Activated CD4-positive, alpha-beta memory T cell treated with anti-CD3 and anti-CD28 coated beads for 36 hours (primary cell): ENCODE data around the gene ZNF700. TPM values are rescaled to one million over a fixed set of nuclear protein-coding genes. Genes with fewer than 3 reads are reported as not detected.
"Not testable (repeated sequence)": the region's sequence is repeated elsewhere in the genome, so short reads cannot be mapped to it uniquely, and the experiment has no call there.

Source experiments
- CTCF ChIA-PET: fragments of 350-600 bp; sonication (Branson Sonifier 250); formaldehyde crosslinking; loops from one replicate; lab custom pipeline; 2021; ENCODE audit warnings: antibody characterized with exemption, inconsistent platforms; lab: Charles Lee
- POLR2A ChIA-PET: fragments of 350-600 bp; sonication (Branson Sonifier 250); formaldehyde crosslinking; loops from one replicate; lab custom pipeline; 2021; ENCODE audit warnings: antibody characterized with exemption; lab: Charles Lee
- DNase-seq: peaks from one replicate; pipeline ENCODE4 v3.0.0-alpha.2; 2020
- H3K27ac Mint-ChIP-seq: one replicate; pipeline ENCODE4 v1.8.0; 2021; ENCODE audit warnings: mixed read lengths
- H3K27me3 Mint-ChIP-seq: one replicate; pipeline ENCODE4 v1.8.0; 2021; ENCODE audit warnings: mixed read lengths
- H3K36me3 Mint-ChIP-seq: one replicate; pipeline ENCODE4 v1.8.0; 2021; ENCODE audit warnings: mixed read lengths
- H3K4me1 Mint-ChIP-seq: one replicate; pipeline ENCODE4 v1.8.0; 2021; ENCODE audit warnings: low read depth, mixed read lengths
- H3K4me3 Mint-ChIP-seq: one replicate; pipeline ENCODE4 v1.8.0; 2021; ENCODE audit warnings: mild to moderate bottlenecking, mixed read lengths
- H3K9me3 Mint-ChIP-seq: one replicate; pipeline ENCODE4 v1.8.0; 2021; ENCODE audit warnings: mixed read lengths
- intact Hi-C: fragments of 100-400 bp; cut with micrococcal nuclease; formaldehyde crosslinking; loops from one replicate; pipeline ENCODE4 v1.15.1; 2023
- total RNA-seq, 2 experiments: library from RNA; stranded (reverse); gene quantifications; one replicate each; pipeline ENCODE4 v1.2.3, GENCODE V29; 2021

Gene ZNF700
- total RNA-seq, 2 experiments from 2014 or later, result 12.9 to 13.0 TPM

- H3K27me3 Mint-ChIP-seq, result no peaks in the 10 kb centered on the region
- ChIA-PET POLR2A (no interaction called here), CTCF (interaction anchor here (1.0 kb wide), 1 partner anchor 149 kb away, joined by 4 read pairs; no protein-coding TSS in a partner anchor)
- no peak overlapping the region for H3K4me3 Mint-ChIP-seq
- intact Hi-C loops, result no loop called here
- peaks cover 86% of the 10 kb centered on the region for H3K9me3 Mint-ChIP-seq
- no peaks in the 10 kb centered on the region for H3K4me1 Mint-ChIP-seq
- no peak for DNase-seq
- no peak overlapping the region for H3K27ac Mint-ChIP-seq
- peaks cover 88% of the 10 kb centered on the region for H3K36me3 Mint-ChIP-seq
Measured at GRCh38 chr19:11942008-11942842, 17.3 kb downstream of the ZNF700 start.

GRCh38 chr19:11942843-11943108 is 17.9 kb downstream of the ZNF700 start:
- H3K9me3 Mint-ChIP-seq, result peaks cover 87% of the 10 kb centered on the region
- ChIA-PET POLR2A (no interaction called here), CTCF (interaction anchor here (1.0 to 1.5 kb wide), 2 partner anchors 46 to 148 kb away, joined by 3 to 4 read pairs; no protein-coding TSS in a partner anchor)
- DNase-seq, result no peak
- H3K36me3 Mint-ChIP-seq, result peaks cover 91% of the 10 kb centered on the region
- intact Hi-C loops, result no loop called here
- H3K4me3 Mint-ChIP-seq, result no peak overlapping the region
- no peak overlapping the region for H3K27ac Mint-ChIP-seq
- H3K4me1 Mint-ChIP-seq, result no peaks in the 10 kb centered on the region
- H3K27me3 Mint-ChIP-seq, result no peaks in the 10 kb centered on the region

- Mint-ChIP-seq H3K27ac (no peak overlapping the region), H3K4me1 (no peaks in the 10 kb centered on the region), H3K27me3 (no peaks in the 10 kb centered on the region), H3K36me3 (peaks cover 96% of the 10 kb centered on the region), H3K4me3 (no peak overlapping the region), H3K9me3 (peaks cover 94% of the 10 kb centered on the region)
- ChIA-PET POLR2A (no interaction called here), CTCF (interaction anchor here (2.4 kb wide), 1 partner anchor 19 kb away, joined by 6 read pairs; no protein-coding TSS in a partner anchor)
- intact Hi-C loops, result no loop called here
- DNase-seq, result no peak
Measured at GRCh38 chr19:11944656-11945055, 19.7 kb downstream of the ZNF700 start.

GRCh38 chr19:11948646-11949045 is 23.7 kb downstream of the ZNF700 start:
- no peak for DNase-seq
- POLR2A ChIA-PET, result no interaction called here
- Mint-ChIP-seq H3K27me3 (no peaks in the 10 kb centered on the region), H3K36me3 (peaks cover 88% of the 10 kb centered on the region), H3K9me3 (peaks cover 94% of the 10 kb centered on the region), H3K27ac (no peak overlapping the region), H3K4me1 (no peaks in the 10 kb centered on the region), H3K4me3 (no peak overlapping the region)
- intact Hi-C loops, result no loop called here
- CTCF ChIA-PET, result interaction anchor here (1.2 kb wide), 1 partner anchor 193 kb away, joined by 5 read pairs; no protein-coding TSS in a partner anchor

GRCh38 chr19:11949201-11949600 is 24.3 kb downstream of the ZNF700 start:
- Mint-ChIP-seq H3K9me3 (peaks cover 92% of the 10 kb centered on the region), H3K27ac (no peak overlapping the region), H3K4me3 (no peak overlapping the region), H3K27me3 (no peaks in the 10 kb centered on the region), H3K36me3 (peaks cover 82% of the 10 kb centered on the region), H3K4me1 (no peaks in the 10 kb centered on the region)
- ChIA-PET CTCF (no interaction called here), POLR2A (no interaction called here)
- no peak for DNase-seq
- intact Hi-C loops, result no loop called here

- peaks cover 78% of the 10 kb centered on the region for H3K36me3 Mint-ChIP-seq
- H3K9me3 Mint-ChIP-seq, result peaks cover 90% of the 10 kb centered on the region
- CTCF ChIA-PET, result interaction anchor here (0.6 kb wide), 1 partner anchor 218 kb away, joined by 3 read pairs; no protein-coding TSS in a partner anchor
- peak overlapping the region; percentile 25 for H3K27ac Mint-ChIP-seq
- H3K4me3 Mint-ChIP-seq, H3K27me3 Mint-ChIP-seq, intact Hi-C loops, DNase-seq, H3K4me1 Mint-ChIP-seq, POLR2A ChIA-PET: not testable (repeated sequence)
Measured at GRCh38 chr19:11949614-11950080, 24.7 kb downstream of the ZNF700 start.

- Mint-ChIP-seq H3K36me3 (peaks cover 71% of the 10 kb centered on the region), H3K9me3 (peaks cover 88% of the 10 kb centered on the region), H3K27me3 (no peaks in the 10 kb centered on the region), H3K27ac (no peak overlapping the region), H3K4me1 (no peaks in the 10 kb centered on the region), H3K4me3 (no peak overlapping the region)
- ChIA-PET CTCF (interaction anchor here (0.6 kb wide), 1 partner anchor 218 kb away, joined by 3 read pairs; no protein-coding TSS in a partner anchor), POLR2A (no interaction called here)
- intact Hi-C loops, result no loop called here
- no peak for DNase-seq
Measured at GRCh38 chr19:11950312-11950711, 25.4 kb downstream of the ZNF700 start.

- no peaks in the 10 kb centered on the region for H3K9me3 Mint-ChIP-seq
- H3K36me3 Mint-ChIP-seq, result no peaks in the 10 kb centered on the region
- intact Hi-C loops, result loop anchor here (1.0 kb wide), 4 partner anchors 25 to 177 kb away; partner anchors contain the start of genes ZNF20 and ZNF700
- H3K4me3 Mint-ChIP-seq, result peak overlapping the region; percentile 24
- CTCF ChIA-PET, result interaction anchor here (0.7 to 3.9 kb wide), 34 partner anchors 9 to 589 kb away, joined by 3 to 106 read pairs (median 5); partner anchors contain the start of genes SWSAP1, ZNF136, ZNF20 and ZNF491
- POLR2A ChIA-PET, result interaction anchor here (1.2 to 1.7 kb wide), 2 partner anchors 24 to 40 kb away, joined by 7 to 8 read pairs; partner anchors contain the start of gene ZNF700
- no peaks in the 10 kb centered on the region for H3K27me3 Mint-ChIP-seq
- peaks cover 20% of the 10 kb centered on the region for H3K4me1 Mint-ChIP-seq
- DNase-seq, result peak; percentile 81
- H3K27ac Mint-ChIP-seq, result peak overlapping the region; percentile 79
Measured at GRCh38 chr19:11963566-11964355, 38.9 kb downstream of the ZNF700 start.

- POLR2A ChIA-PET, result interaction anchor here (0.7 to 1.7 kb wide), 4 partner anchors 24 to 176 kb away, joined by 3 to 8 read pairs (median 5); partner anchors contain the start of genes ZNF20 and ZNF700
- DNase-seq, result no peak
- H3K9me3 Mint-ChIP-seq, result no peaks in the 10 kb centered on the region
- CTCF ChIA-PET, result interaction anchor here (0.6 to 3.9 kb wide), 27 partner anchors 10 to 198 kb away, joined by 3 to 106 read pairs (median 6); partner anchors contain the start of genes ZNF136, ZNF20, ZNF491 and ZNF700
- H3K36me3 Mint-ChIP-seq, result no peaks in the 10 kb centered on the region
- H3K4me1 Mint-ChIP-seq, result peaks cover 20% of the 10 kb centered on the region
- peak overlapping the region; percentile 88 for H3K4me3 Mint-ChIP-seq
- H3K27me3 Mint-ChIP-seq, result no peaks in the 10 kb centered on the region
- H3K27ac Mint-ChIP-seq, result peak overlapping the region; percentile 79
- intact Hi-C loops, result loop anchor here (1.0 kb wide), 4 partner anchors 24 to 176 kb away; partner anchors contain the start of genes ZNF20 and ZNF700
Measured at GRCh38 chr19:11964496-11964857, 39.6 kb downstream of the ZNF700 start.

- Mint-ChIP-seq H3K27me3 (no peaks in the 10 kb centered on the region), H3K9me3 (no peaks in the 10 kb centered on the region), H3K36me3 (no peaks in the 10 kb centered on the region), H3K4me1 (peaks cover 20% of the 10 kb centered on the region), H3K27ac (peak within 1 kb of the TSS; percentile 79), H3K4me3 (peak within 1 kb of the TSS; percentile 88)
- CTCF ChIA-PET, result interaction anchor here (0.6 to 3.9 kb wide), 9 partner anchors 23 to 176 kb away, joined by 3 to 106 read pairs (median 7); partner anchors contain the start of genes ZNF20 and ZNF878
- intact Hi-C loops, result loop anchor here (1.0 kb wide), 4 partner anchors 23 to 175 kb away; partner anchors contain the start of genes ZNF20 and ZNF700
- DNase-seq, result peak; percentile 94
- POLR2A ChIA-PET, result interaction anchor here (0.7 to 1.7 kb wide), 3 partner anchors 24 to 175 kb away, joined by 3 to 7 read pairs (median 3); partner anchors contain the start of genes ZNF20 and ZNF700
Measured at GRCh38 chr19:11964858-11965645, 40.1 kb downstream of the ZNF700 start, which contains the start of gene ZNF763. Gene ZNF763 (plus strand): TSS chr19:11965040. CDS start chr19:11965209, 169 bp downstream.

GRCh38 chr19:11970174-11970573 is 45.3 kb downstream of the ZNF700 start:
- H3K27me3 Mint-ChIP-seq, result no peaks in the 10 kb centered on the region
- peaks cover 9% of the 10 kb centered on the region for H3K4me1 Mint-ChIP-seq
- H3K27ac Mint-ChIP-seq, result no peak overlapping the region
- peaks cover 11% of the 10 kb centered on the region for H3K9me3 Mint-ChIP-seq
- POLR2A ChIA-PET, result no interaction called here
- H3K36me3 Mint-ChIP-seq, result peaks cover 7% of the 10 kb centered on the region
- no peak for DNase-seq
- CTCF ChIA-PET, result interaction anchor here (2.9 kb wide), 1 partner anchor 18 kb away, joined by 16 read pairs; no protein-coding TSS in a partner anchor
- H3K4me3 Mint-ChIP-seq, result no peak overlapping the region
- intact Hi-C loops, result no loop called here
